GM12873 (cell line): ENCODE data around the gene KXD1.

Experiments used
- TF ChIP-seq, protein P1 (sequence below): IDR thresholded peaks from 2 replicates; pipeline ENCODE4 v1.5.1; 2012; ENCODE audit warnings: low read depth, mild to moderate bottlenecking, moderate library complexity, low read length, control low read depth; ENCODE audit not compliant: insufficient read depth; ENCODE audit errors: missing control alignments

The KXD1 gene

DNA sequence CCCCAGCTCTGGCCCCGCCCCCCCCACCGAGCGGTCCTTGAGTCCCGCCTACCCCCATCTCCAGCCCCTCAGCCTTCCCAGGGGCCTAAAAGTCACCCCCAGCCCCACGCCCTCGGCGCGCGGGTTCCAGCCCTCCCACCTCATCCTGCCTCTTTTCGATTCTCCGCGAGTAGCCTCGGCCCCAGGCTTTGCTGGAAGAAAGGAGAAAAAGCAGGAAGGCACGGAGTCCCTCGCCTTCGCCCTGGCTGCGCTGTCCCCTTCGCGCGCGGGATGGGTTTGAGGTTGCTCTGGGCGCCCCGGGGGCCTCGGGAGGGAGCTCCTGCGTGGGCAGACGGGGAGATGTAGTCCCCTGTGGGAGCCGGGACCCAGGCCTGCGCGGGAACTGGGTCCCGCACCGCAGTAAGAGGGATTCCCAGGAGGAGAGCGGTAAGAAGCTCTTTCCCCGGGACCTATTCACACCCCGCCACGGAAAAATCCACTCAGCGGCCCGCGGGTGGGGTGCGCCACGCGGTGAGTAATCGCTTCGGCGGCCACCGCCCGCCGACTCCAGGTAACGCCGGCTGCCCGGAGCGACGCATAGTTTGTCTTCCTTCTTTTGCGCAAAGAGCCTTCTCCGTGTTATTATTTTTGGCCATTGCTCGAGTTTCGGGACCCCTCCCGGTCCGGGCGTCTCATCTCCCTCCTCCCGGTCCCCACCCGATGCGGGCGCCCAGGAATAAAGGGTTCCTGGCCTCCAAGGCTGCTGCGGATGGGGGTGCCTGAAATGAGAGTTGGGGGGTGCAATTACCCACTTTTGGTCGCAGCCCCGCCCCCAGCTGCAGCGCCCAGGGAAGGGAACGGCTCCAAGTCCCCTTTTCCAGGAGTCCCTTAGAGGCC is 49.8 kb downstream of the KXD1 start:
- TF ChIP-seq, protein P1, sequence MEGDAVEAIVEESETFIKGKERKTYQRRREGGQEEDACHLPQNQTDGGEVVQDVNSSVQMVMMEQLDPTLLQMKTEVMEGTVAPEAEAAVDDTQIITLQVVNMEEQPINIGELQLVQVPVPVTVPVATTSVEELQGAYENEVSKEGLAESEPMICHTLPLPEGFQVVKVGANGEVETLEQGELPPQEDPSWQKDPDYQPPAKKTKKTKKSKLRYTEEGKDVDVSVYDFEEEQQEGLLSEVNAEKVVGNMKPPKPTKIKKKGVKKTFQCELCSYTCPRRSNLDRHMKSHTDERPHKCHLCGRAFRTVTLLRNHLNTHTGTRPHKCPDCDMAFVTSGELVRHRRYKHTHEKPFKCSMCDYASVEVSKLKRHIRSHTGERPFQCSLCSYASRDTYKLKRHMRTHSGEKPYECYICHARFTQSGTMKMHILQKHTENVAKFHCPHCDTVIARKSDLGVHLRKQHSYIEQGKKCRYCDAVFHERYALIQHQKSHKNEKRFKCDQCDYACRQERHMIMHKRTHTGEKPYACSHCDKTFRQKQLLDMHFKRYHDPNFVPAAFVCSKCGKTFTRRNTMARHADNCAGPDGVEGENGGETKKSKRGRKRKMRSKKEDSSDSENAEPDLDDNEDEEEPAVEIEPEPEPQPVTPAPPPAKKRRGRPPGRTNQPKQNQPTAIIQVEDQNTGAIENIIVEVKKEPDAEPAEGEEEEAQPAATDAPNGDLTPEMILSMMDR, result no peak

DNA sequence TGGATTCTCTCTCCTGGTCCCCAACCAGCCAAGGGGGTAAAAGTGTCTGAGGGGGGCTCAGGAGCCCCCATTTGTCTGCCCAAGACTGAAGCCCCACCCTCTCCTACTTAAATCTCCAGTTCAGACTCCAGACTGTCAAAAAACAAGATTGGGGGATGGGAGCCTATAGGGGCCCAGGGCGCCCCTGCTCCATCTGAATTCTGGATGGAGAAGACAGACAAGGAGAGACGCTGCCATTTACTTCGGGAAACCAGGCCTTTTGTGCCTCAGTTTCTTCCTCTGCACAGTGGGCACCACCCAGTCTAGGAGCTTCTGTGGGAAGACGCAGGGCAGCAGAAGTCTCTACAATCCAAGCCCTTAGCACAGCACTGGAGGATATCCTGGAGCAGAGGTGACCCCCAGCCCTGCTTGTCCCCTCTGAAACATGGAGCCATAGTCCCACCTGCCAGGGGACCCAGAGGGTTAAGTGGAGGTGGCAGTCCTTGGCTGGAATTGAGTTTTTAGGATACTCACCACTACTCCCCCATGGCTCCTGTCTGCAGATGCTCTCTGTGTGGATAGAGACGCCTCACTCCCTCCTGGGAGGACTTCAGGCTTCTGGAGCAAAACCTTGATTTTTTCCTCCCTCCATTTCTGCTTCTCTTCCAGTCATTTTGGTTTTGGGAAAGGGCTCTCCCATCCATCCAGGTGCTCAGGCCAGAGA is 50.6 kb downstream of the KXD1 start:
- TF ChIP-seq, protein P1, result no peak

DNA sequence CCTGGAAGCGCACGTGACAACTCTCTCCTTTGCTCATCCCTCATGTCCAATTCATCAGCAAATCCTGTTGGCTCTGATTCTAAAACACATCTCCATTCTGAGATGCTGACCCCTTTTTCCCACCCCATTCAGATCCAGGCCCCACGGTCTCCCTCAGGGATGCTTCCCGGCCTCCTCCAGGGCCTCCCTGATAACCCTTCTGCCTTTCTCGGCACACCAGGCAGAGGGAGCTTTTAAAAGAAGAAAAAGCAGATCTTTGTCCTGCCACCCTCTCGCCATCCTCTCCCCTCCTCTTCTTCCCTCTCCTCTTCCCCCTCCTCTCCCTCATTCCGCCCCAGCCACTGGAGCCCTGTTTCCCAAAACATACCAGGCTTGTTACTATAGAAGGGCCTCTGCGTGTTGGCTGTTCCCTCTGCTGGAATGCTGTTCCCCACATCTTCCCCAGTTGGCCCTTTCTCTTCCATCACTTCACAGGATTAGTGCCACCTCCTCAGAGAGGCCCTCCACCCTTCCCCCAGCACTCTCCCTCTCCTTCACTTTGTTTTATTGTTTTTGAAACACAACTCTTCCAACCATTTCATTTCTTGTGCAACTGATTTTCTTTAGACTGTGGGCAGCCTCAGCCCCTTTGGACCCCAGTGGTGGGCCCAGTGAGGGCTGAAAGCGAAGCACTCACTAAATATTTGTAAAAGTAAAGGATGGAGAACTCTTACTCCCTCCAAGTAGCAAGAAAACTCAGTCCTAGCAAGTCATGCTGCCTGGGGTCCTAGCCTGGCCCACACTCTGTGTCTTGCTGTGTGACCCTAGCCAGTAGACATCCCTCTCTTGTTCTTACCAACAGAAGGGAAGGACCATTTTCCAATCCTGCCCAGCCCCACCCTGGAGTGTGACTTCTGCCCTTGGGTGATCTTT is 51.4 kb downstream of the KXD1 start:
- TF ChIP-seq, protein P1, result no peak

DNA sequence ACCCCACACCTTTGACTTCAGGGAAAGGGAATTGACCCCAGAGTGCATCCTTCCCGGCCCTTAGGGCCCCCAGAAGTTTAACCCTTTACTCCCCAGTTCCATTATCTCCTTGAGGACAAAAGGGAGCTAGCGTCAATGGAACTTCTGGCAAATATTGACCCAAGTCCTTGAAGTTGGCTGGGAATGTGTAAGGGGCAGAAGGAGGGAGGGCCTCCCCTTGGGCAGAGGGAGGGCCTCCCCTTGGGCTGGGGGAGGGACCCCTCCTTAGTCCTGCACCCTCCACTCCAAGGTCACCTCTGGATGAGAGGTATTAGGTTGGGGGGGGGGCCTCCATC is 52.0 kb downstream of the KXD1 start:
- TF ChIP-seq, protein P1, result no peak

DNA sequence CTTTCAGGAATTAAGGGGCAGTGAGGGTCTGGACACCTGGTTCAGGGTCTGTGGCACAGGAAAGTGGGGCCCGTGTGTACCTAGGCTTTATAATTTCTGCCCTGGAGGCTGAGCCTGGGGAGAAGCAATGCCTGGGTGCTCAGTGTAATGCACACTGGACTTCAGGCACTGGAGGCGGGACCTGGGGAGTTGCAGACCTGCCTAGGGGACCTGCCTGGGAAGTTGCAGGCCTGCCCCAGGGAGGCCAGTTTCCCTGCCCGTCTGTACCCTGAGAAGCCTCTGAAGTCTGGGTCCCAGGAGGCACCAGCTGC is 52.5 kb downstream of the KXD1 start:
- TF ChIP-seq, protein P1, result no peak

DNA sequence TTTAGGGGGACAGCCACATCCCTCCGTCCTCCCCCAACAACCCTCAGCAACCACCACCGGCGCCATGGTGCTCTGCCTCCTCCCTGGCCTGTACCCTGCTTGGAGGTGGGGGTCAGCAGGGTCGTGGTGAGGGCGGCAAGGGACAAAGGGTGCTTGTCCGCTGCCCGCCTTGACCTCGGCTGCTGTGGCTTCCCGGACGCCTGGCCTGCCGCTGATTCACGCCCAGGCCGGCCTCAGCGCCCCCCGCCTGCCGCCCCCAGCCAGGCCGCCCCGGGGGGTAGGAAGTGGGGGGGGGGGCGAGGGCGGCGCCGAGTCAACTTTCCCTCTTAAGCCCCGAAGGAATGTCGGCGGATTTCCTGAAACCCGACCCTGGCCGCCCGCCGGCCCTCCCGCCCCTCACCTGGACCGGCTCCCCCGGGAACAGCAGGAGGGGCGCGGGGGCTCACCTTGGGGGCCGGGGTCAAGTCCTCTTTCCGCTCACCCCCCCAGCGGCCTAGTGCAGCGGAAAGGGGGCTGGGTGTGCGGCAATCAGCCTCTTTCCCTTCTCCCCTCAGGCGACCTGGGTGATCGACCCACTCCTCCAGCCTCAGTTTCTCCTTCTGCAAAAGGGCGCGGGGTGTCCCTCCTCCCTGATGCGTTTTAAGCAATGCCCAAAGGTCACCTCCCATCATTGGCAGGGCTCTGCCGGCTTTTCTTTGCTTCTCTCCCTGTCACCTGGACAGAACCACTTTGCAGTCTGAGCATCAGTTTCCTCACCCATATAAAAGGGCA is 53.1 kb downstream of the KXD1 start:
- TF ChIP-seq, protein P1, result no peak
